ENCODE data around the gene AP1S1. TPM values are rescaled to one million over a fixed set of nuclear protein-coding genes. Genes with fewer than 3 reads are reported as not detected.
"Not testable (repeated sequence)": the region's sequence is repeated elsewhere in the genome, so short reads cannot be mapped to it uniquely, and the experiment has no call there.

The AP1S1 gene
- total RNA-seq, 4 donors from 2014 or later = 5.5 to 24.4 (median 15.6) TPM

DNA sequence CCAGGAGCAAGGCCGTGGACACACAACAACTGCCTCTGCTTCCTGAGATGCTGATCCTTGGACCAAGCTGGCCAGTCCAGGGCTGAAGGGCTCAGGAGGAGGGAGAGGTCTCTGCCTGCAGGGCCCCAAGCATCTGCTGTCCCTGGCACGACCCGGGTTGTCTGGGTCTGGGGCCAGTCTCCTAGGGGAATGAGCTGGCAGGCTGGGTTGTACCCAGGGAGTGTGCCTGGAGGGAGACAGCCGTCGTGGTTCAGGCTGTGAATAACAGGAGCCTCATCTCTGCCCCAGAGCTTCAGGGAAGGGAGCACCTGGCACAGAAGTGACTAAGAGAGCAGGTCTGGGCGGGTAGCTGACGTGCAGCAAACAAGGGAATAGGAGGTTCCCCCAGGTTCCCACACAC lies 45.3 kb upstream of the AP1S1 start:
- intact Hi-C loops (cut with DNase I; ENCODE audit: low total_unique reads) (no loop called here), in situ Hi-C loops (cut with MboI; ENCODE audit: low sequenced_read_pairs in 4 of 4) (no loop called here)
- TF ChIP-seq POLR2A (IDR thresholded peaks at IDR 0.05) = no peak
- TF ChIP-seq CTCF (IDR thresholded peaks at IDR 0.05 in 4 of 5, conservative IDR thresholded peaks at IDR 0.05 in 1 of 5) = no peak
- Histone ChIP-seq H3K4me1 (peaks cover 16 to 18% of the 10 kb centered on the region in 2 donors), H3K36me3 (no peaks in the 10 kb centered on the region), H3K27me3 (no peaks in the 10 kb centered on the region), H3K27ac (peak overlapping the region; percentile 52 to 75 (median 65)), H3K9me3 (no peaks in the 10 kb centered on the region), H3K4me3 (no peak overlapping the region)
- peak in 1 of 2 donors; percentile 3 for ATAC-seq
- no peak for DNase-seq

GRCh38 chr7:101109368-101109767 lies 44.9 kb upstream of the AP1S1 start:
- Histone ChIP-seq H3K4me1 (peaks cover 16 to 18% of the 10 kb centered on the region in 2 donors), H3K4me3 (no peak overlapping the region), H3K27ac (peak overlapping the region; percentile 52 to 75 (median 65)), H3K9me3 (no peaks in the 10 kb centered on the region), H3K36me3 (no peaks in the 10 kb centered on the region), H3K27me3 (no peaks in the 10 kb centered on the region)
- DNase-seq = no peak
- TF ChIP-seq CTCF (IDR thresholded peaks at IDR 0.05 in 4 of 5, conservative IDR thresholded peaks at IDR 0.05 in 1 of 5) (no peak), POLR2A (IDR thresholded peaks at IDR 0.05) (no peak)
- in situ Hi-C loops (cut with MboI; ENCODE audit: low sequenced_read_pairs in 4 of 4) (no loop called here), intact Hi-C loops (cut with DNase I; ENCODE audit: low total_unique reads) (no loop called here)
- no peak for ATAC-seq

DNA sequence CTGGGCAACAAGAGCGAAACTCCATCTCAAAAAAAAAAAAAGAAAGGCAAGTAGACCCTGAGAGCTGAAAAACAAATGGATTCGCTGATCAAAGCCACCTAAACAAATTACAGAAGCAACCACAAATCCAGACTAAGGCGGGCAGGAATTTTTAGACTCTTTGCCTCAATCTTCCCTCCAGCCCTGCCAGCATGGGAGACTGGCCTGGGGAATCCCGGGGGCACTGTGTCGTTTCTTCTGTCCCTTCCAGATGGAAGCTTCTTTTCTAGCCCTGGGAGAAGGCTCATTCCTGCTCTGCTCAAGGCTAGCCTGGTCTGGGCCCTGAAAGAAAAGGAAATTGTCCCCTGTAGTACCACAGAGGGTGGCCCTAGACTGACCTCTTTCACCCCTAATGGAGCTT lies 43.0 kb upstream of the AP1S1 start:
- H3K4me1 ChIP-seq = peaks cover 16 to 18% of the 10 kb centered on the region in 2 donors
- peak overlapping the region; percentile 67 to 82 (median 73) for H3K27ac ChIP-seq
- no peak for ATAC-seq
- H3K36me3 ChIP-seq = no peaks in the 10 kb centered on the region
- DNase-seq = no peak
- H3K9me3 ChIP-seq = no peaks in the 10 kb centered on the region
- in situ Hi-C loops (cut with MboI; ENCODE audit: low sequenced_read_pairs in 4 of 4) = no loop called here
- no peaks in the 10 kb centered on the region for H3K27me3 ChIP-seq
- intact Hi-C loops (cut with DNase I; ENCODE audit: low total_unique reads) = no loop called here
- TF ChIP-seq CTCF (IDR thresholded peaks at IDR 0.05 in 4 of 5, conservative IDR thresholded peaks at IDR 0.05 in 1 of 5) = no peak
- no peak for TF ChIP-seq POLR2A (IDR thresholded peaks at IDR 0.05)
- H3K4me3 ChIP-seq = no peak overlapping the region

- ATAC-seq (peak; percentile 75 to 83), DNase-seq (peak; percentile 46 to 59)
- peaks cover 16 to 18% of the 10 kb centered on the region in 2 donors for H3K4me1 ChIP-seq
- in situ Hi-C loops (cut with MboI; ENCODE audit: low sequenced_read_pairs in 4 of 4) = no loop called here
- peak overlapping the region; percentile 67 to 82 (median 73) for H3K27ac ChIP-seq
- no peaks in the 10 kb centered on the region for H3K9me3 ChIP-seq
- intact Hi-C loops (cut with DNase I; ENCODE audit: low total_unique reads) = no loop called here
- H3K36me3 ChIP-seq = no peaks in the 10 kb centered on the region
- H3K27me3 ChIP-seq = no peaks in the 10 kb centered on the region
- H3K4me3 ChIP-seq = no peak overlapping the region
- TF ChIP-seq POLR2A (IDR thresholded peaks at IDR 0.05) (peak in 1 of 2 donors; percentile 20), CTCF (IDR thresholded peaks at IDR 0.05 in 4 of 5, conservative IDR thresholded peaks at IDR 0.05 in 1 of 5) (no peak)
Observed at GRCh38 chr7:101112233-101112632, 42.0 kb upstream of the AP1S1 start.

GRCh38 chr7:101113140-101113539 lies 41.1 kb upstream of the AP1S1 start:
- DNase-seq; H3K36me3 ChIP-seq; ATAC-seq; H3K27me3 ChIP-seq; intact Hi-C loops (cut with DNase I; ENCODE audit: low total_unique reads); H3K4me3 ChIP-seq; in situ Hi-C loops (cut with MboI; ENCODE audit: low sequenced_read_pairs in 4 of 4); H3K9me3 ChIP-seq: not testable (repeated sequence)
- Histone ChIP-seq H3K27ac (peak overlapping the region in 3 of 4 donors; percentile 67 to 82 (median 73)), H3K4me1 (peaks cover 16 to 18% of the 10 kb centered on the region in 2 donors)

All from gastrocnemius medialis (tissue), 4 donors.